GM21723 (cell line): ENCODE results near the gene RAB3C.
"Not testable (repeated sequence)": the region's sequence is repeated elsewhere in the genome, so short reads cannot be mapped to it uniquely, and the experiment has no call there.

Experiments used
- ATAC-seq: cut with Tn5 transposase; IDR thresholded peaks from one replicate; pipeline ENCODE4 v1.9.1; 2021; ENCODE audit warnings: mild to moderate bottlenecking, moderate library complexity; ENCODE audit not compliant: unreplicated experiment

The RAB3C gene

DNA sequence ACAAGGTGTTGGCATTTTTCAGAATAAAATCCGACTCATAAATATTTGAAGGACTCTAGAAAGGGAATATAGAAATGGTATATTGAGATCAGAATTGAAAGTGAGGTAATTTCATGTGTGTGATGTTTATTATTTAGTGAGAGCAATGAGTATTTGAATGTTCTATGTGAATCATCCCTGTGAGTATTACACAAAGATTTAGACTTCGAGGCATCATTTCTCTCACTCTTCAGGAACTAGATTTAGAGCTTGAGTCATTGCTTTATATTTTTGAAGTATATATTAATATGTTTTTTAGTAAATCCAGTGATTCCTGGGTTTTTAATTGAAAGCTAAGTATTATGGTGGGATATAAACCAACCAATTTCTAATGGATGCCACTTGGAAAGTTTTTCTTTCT, 91.2 kb downstream of the RAB3C start:
- no peak for ATAC-seq

- ATAC-seq = no peak
Measured at GRCh38 chr5:58674711-58675110, 91.8 kb downstream of the RAB3C start.

DNA sequence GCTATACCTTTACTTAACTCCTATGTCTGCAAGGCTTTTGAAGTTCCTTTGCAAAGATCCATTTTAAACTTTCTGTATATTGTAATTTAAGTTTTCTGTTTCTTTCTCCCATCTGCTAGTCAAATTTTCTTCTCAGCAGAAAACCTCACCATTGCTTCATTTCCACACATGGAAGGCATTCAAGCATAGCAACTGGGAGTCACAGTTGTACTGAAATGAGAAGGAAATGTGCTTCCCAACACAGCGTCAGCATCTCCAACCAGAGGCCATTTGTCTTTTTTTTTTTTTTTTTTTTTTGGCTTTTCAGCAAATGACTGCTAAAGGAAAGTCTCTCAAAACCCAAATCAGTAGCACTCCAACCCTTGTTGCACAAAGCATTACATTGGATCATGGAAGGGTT, 92.5 kb downstream of the RAB3C start:
- ATAC-seq = no peak

DNA sequence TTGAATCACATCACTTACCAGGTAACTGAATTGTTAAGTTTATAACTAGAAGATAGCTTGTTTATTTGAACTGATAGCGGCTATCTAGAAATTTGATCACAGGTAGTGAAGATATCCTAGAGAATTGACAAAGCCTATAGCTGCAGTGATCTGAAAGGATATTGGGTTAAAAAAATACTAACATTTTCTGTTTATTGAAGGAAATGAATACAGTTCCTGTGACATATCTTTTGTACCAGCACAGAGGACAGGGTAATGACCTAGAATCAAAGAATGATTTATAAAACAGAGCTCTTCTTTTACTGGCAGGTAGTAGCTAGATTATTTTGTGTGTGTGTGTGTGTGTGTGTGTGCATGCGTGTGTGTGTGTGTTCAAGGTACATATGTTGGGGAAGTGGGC, 94.8 kb downstream of the RAB3C start:
- ATAC-seq = no peak

GRCh38 chr5:58680503-58680902, 97.6 kb downstream of the RAB3C start:
- no peak for ATAC-seq

GRCh38 chr5:58681943-58682342, 99.1 kb downstream of the RAB3C start:
- no peak for ATAC-seq

DNA sequence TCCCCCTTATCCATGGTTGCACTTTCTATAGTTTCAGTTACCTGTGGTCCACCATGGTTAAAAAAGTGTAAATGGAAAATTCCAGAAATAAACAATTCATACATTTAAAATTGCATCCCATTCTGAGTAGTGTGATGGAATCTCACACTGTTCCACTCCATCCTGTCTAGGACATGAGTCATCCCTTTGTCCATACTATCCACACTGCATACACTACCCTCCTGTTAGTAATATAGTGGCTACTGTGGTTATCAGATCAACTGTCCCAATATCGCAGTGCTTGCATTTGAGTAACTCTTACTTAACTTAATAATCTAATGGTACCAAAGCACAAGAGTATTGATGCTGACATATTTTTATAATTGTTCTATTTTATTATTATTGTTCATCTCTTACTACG, 100.7 kb downstream of the RAB3C start:
- no peak for ATAC-seq

DNA sequence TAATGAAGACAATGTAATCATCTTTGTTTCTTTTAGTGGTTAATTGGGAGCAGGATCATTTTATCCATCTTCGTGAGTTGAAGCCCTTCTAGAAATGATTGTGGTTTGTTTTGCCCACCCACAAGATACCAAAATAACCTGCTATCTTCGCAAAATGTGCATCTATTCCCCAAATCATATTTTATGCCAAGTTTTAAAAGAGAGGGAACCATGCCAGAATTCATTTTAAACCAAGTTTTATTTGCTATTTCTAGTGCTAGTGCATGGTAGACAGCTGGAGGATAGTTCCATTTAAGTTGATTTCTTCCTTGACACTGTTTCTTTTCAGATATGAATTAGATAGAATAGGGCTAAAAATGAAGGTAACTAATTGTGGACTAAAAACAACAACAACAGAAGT, 104.2 kb downstream of the RAB3C start:
- no peak for ATAC-seq

GRCh38 chr5:58687595-58687994, 104.7 kb downstream of the RAB3C start:
- no peak for ATAC-seq

GRCh38 chr5:58699088-58699761, 116.3 kb downstream of the RAB3C start:
- ATAC-seq = not testable (repeated sequence)

DNA sequence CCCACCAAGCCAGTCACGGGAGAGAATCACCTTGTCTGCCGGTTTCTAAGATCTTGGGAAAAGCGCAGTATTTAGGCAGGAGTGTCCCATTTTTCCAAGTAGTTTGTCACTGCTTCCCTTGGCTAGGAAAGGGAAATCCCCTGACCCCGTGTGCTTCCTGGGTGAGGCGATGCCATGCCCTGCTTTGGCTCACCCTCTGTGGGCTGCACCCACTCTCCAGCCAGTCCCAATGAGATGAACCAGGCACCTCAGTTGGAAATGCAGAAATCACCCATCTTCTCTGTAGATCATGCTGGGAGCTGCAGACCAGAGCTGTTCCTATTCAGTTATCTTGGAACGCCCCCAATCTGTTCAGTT, 116.9 kb downstream of the RAB3C start:
- no peak for ATAC-seq

DNA sequence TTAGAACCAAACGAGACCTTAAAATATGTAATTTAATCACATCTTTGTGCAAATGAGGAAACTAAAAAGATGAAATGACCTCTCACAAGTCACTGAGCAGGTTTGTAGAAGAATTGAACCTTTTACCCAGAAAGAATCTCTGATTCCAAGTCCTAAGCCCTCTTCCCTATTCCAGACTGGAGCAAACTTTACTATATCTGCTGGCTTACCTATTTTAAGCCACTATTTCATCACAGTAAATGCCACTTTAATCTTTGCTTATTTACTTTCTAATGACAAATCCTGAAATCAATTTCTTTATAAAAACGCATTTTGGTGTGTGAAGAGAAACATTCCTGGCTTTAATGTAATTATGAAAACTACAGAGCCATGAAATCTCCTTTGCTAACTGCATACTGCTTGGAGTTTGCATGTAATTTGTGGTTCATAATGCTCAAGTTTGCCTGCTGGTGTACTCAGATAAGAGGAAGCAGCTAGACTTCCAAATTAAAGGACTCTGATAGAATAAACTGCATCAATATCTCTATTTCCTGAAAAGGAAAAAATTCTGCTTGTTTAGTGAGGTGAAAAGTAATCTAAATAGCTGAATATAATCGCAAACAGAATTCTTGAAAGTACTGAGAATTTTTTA, 121.2 kb downstream of the RAB3C start:
- ATAC-seq = no peak

DNA sequence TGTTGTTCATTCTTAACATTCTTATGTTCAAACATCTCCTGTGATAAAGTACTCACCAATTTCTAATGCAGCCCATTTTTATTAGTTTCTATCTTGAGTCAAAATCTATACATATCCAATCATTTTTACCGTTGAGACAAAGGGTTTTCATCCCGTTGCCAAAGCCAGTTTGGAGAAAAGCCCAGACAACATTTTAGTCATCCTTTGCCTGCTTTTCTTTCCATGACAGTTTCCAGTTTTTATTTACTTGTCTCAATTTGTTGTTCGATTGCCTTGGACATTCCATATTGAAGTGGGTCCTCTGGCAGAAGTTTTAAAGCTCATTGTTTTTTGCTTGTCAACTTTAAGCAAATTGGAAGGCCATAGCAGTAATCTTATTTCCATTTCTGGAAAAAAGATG, 123.9 kb downstream of the RAB3C start:
- ATAC-seq = no peak

- no peak for ATAC-seq
Measured at GRCh38 chr5:58708456-58708855, 125.6 kb downstream of the RAB3C start.

DNA sequence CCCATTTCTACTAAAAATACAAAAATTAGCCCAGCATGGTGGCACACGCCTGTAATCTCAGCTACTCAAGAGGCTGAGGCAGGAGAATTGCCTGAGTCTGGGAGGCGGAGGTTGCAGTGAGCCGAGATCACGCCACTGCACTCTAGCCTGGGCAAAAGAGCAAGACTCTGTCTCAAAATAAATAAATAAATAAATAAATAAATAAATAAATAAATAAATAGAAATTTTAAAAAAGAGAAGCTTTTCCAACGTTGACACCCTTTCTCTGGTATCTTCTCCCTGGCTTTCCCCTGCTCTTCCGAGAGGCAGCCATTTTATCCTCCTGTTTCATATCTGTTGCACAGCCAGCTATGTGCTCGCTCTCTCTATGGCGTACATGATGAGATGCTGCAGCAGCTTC, 127.5 kb downstream of the RAB3C start:
- ATAC-seq = not testable (repeated sequence)

DNA sequence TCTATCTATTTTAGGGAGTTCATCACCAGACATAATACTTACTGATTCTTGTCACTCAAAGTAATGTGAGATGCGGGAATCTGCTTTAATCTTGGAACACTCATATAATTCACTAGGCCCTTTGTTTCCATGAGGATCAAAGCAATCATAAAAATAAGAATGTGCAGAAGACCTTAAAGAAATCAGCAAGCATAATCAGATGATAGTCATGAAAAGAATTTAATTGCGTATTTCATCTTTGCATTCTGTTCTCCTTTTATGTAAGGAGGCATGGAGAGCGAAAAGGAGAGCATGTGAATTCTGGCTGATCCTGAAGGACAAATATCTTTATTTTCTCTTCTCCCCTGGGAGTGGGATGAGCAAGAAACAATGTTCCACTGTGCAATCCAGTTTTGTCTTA, 128.0 kb downstream of the RAB3C start:
- ATAC-seq = no peak

- ATAC-seq = no peak
Measured at GRCh38 chr5:58711965-58712364, 129.1 kb downstream of the RAB3C start.

- ATAC-seq = no peak
Measured at GRCh38 chr5:58714046-58714445, 131.2 kb downstream of the RAB3C start.

- ATAC-seq = no peak
Measured at GRCh38 chr5:58715997-58716656, 133.3 kb downstream of the RAB3C start.

GRCh38 chr5:58716713-58717112, 133.8 kb downstream of the RAB3C start:
- no peak for ATAC-seq

GRCh38 chr5:58717303-58718007, 134.6 kb downstream of the RAB3C start:
- no peak for ATAC-seq
